ENCODE results near the gene IQSEC1. TPM values are rescaled to one million over a fixed set of nuclear protein-coding genes. Genes with fewer than 3 reads are reported as not detected.

Gene IQSEC1
- total and polyA plus RNA-seq, 9 of the 15 experiments (the other 6 are each of a cell fraction or from before 2014, with no cell fraction given): 0.56 to 39.0 (median 6.8) TPM

DNA sequence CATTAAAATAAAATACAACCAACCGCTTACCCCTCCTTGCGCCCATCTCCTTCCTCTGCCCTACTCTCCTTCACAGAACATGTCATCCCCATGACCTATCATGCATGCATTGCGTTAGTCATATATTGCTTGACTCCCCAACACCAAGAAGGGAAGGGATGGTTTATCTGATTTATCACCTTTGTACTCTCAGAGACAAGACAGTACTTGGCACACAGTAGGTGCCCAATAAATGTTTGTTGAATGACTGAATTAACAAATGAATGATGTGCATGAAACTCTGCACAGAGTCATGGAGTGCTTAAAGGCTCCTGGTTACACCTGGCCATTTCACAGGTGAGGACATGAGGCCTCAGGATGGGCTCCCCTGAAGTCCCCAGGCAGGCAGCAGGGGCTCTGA lies 59.7 kb downstream of the IQSEC1 start:
- DNase-seq (ENCODE audit: extremely low read depth in 1 of 4, low spot score in 3 of 4) (no peak), ATAC-seq (no peak), FAIRE-seq (peak; percentile 37)
- intact Hi-C loops (cut with micrococcal nuclease) (loop anchor here (2.0 kb wide), 1 partner anchor 19 kb away; no protein-coding TSS in a partner anchor), in situ Hi-C loops (cut with MboI) (no loop called here)
- Histone ChIP-seq H3K9ac (ENCODE audit: insufficient read depth in 1 of 2, low read depth in 2 of 2, low read length in 2 of 2) (no peak overlapping the region), H4K20me1 (replicated peaks; ENCODE audit: control insufficient read depth, insufficient read depth, low read length) (no peaks in the 10 kb centered on the region), H3K27ac (ENCODE audit: extremely low read depth, low read depth, low read length) (no peak overlapping the region), H3K36me3 (ENCODE audit: control insufficient read depth, insufficient read depth, low read length) (no peaks in the 10 kb centered on the region), H3K4me1 (replicated peaks in 1 of 2; ENCODE audit: control insufficient read depth in 2 of 2, insufficient read depth in 2 of 2, low read length in 2 of 2) (peaks cover 69 to 82% of the 10 kb centered on the region in 2 experiments), H3K79me2 (ENCODE audit: control insufficient read depth, insufficient read depth, low read length) (no peaks in the 10 kb centered on the region), H2AFZ (ENCODE audit: low read depth, low read length) (no peak overlapping the region), H3K27me3 (ENCODE audit: control insufficient read depth in 2 of 2, insufficient read depth in 2 of 2, low read length in 2 of 2) (no peaks in the 10 kb centered on the region), H3K9me1 (ENCODE audit: control insufficient read depth, insufficient read depth, low read length) (no peaks in the 10 kb centered on the region), H3K4me3 (no peak overlapping the region), H3K9me3 (replicated peaks; ENCODE audit: control insufficient read depth, insufficient read depth, low read depth, low read length) (no peaks in the 10 kb centered on the region), H3K4me2 (ENCODE audit: insufficient read depth, low read length) (no peak overlapping the region)
- POLR2A ChIA-PET: interaction anchor here (1.0 to 1.6 kb wide), 3 partner anchors 9 to 11 kb away, joined by 3 to 6 read pairs (median 5); no protein-coding TSS in a partner anchor
- 94% methylated on average over 3 of the region's 3 CpGs for WGBS (ENCODE audit: insufficient coverage, low coverage, missing lambda C conversion rate)
- TF ChIP-seq ZFP1 (CRISPR knock-in tag; IDR thresholded peaks at IDR 0.05) (no peak), ZKSCAN1 (IDR thresholded peaks at IDR 0.05; ENCODE audit: low read depth, low read length) (peak; percentile 64), ZNF24 (IDR thresholded peaks at IDR 0.05) (peak; percentile 77), MEIS2 (IDR thresholded peaks at IDR 0.05; ENCODE audit: partially characterized antibody) (no peak), ZKSCAN8 (CRISPR knock-in tag; IDR thresholded peaks at IDR 0.05) (peak; percentile 80; the same call in 1 of the 2 replicates), SNIP1 (IDR thresholded peaks at IDR 0.05; ENCODE audit: low read depth) (no peak), ZNF431 (CRISPR knock-in tag; IDR thresholded peaks at IDR 0.05) (0 out of 2 replicates have a peak, but pooled peaks have one; percentile 51)
- TF ChIP-seq, protein P1, sequence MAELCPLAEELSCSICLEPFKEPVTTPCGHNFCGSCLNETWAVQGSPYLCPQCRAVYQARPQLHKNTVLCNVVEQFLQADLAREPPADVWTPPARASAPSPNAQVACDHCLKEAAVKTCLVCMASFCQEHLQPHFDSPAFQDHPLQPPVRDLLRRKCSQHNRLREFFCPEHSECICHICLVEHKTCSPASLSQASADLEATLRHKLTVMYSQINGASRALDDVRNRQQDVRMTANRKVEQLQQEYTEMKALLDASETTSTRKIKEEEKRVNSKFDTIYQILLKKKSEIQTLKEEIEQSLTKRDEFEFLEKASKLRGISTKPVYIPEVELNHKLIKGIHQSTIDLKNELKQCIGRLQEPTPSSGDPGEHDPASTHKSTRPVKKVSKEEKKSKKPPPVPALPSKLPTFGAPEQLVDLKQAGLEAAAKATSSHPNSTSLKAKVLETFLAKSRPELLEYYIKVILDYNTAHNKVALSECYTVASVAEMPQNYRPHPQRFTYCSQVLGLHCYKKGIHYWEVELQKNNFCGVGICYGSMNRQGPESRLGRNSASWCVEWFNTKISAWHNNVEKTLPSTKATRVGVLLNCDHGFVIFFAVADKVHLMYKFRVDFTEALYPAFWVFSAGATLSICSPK (IDR thresholded peaks at IDR 0.05; ENCODE audit: borderline replicate concordance): no peak
- no TSS peak for BruUV-seq (replicated peaks)
- CTCF ChIA-PET (ENCODE audit: low intra/inter-chr PET ratio): no interaction called here
